Measurements from ENCODE around the gene OR10A6.

OR10A6 gene

DNA sequence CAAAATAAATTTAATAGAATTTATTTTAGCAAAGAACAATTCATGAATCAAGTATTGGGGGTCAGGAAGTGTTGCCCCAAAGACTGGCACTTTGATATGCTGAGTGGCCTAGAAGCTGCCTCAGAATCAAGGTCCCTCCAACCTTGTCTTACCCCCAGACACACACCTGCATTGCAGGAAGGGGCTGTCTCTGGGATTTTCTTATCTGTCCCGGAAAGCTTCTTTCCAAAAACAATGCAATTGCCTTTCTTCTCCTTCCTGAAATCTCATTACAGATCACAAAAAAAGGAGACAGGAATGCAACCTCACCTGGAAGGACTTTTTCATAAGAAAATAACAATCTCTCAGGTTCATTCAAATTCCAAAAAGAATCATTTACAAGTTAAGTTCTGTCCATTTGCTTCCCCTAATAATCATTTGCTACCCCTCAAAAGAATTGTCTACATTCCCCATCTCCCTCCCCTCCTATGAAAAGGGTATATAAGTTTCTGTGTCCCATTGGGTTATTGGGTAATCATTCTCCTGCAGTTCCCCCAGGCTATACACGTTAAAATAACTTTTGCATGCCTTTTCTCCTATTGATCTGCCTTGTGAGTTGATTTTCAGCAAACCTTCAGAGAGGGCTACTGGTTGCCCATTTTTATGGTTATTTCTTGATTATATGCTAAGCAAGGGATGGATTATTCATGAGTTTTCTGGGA lies 21.3 kb downstream of the OR10A6 start:
- no peak for DNase-seq

DNA sequence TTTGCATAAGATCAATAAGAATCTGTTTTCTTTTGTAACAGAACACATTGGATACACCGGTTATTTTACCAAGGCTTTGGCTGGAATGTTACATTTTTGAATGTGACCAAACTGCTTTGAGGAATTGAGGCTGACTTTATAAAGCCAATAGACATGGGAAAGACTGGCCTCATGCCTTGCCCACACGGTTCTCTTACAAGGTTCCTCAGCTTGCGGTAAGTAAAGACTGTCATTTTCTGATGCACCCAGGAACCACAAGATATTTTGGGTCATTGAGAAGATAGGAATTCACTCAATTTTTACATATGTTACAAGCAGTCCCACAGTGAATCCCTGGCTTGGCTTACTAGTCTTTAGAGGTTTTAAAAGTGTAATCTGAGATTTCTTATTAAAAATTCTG lies 23.9 kb downstream of the OR10A6 start:
- no peak for DNase-seq

DNA sequence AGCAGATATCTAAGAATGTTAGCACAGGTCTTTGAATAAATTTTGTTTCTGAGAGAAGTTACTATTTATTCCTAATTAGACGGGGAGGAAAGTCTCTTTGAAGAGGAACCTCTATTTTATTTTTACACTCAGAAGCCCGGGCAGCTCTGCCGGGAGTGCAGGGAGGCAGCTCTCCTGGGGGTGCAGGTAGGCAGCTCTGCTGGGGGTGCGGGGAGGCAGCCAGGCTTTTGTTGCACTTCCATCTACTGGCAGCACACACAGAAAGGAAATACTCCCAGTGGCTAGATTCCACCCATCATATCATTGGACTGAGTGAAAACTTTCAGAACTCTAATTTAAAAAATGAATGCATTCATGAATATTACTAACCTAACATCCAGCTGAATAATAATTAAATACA lies 24.6 kb downstream of the OR10A6 start:
- no peak for DNase-seq

DNA sequence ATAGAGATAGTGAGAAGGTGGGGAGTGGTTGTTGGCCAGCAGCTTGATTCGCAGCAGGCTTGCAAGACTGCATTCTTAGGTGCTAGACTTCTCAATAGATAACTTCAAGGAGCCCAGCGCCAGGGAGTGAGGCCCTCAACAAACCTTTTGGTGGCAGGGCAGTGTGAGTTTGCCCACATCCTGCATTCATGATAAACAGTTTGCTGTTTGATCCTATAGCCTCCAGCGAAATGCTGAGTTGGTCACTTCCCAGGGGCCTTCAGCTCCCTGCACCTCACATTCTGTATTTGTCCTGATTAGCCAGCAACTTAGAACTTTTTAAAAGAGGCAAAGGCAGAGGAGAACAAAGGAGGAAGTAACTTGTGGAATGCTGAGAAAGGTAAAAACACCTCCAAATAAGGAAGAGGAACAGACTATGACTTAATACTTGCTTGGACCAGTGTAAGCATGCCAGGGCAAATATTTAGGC lies 25.1 kb downstream of the OR10A6 start:
- DNase-seq = no peak

DNA sequence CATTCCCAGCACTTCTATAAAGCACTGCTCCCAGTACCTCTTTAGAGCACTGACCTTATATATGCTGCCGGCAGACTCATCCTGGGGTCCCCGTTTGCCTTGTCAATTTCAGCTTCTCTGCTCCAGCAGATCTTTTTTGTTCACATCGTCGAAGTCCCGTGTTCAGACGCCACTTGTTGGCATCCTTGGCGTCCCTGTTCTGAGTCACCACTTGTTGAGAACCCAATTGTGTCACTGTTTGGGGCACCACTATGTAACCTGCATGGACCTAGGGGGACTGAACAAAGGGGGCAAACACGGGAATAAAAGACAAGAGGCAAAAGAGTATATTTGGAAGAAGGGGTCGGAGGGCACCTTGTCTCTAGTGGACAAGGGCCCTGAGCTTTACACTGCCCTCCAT lies 25.5 kb downstream of the OR10A6 start:
- DNase-seq = no peak

DNA sequence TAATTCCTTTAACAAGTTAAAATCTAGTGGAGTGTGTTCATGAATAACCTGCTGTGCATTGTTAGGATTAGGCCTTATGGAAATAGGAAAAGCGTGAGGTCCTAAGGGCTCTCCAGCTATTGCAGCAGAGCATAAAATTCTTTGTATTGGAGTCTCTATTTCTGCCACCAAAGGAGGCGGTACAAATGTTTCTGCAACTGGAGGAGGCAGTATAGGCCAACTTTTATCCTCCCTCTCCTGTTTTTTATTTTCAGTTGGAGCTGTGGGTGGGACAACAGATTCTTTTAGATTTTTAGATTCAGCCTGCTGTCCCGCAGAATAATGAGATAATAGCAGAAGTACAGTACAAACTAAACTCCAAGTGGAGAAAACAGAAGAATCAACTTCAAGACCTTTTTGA lies 26.2 kb downstream of the OR10A6 start:
- DNase-seq = no peak

DNA sequence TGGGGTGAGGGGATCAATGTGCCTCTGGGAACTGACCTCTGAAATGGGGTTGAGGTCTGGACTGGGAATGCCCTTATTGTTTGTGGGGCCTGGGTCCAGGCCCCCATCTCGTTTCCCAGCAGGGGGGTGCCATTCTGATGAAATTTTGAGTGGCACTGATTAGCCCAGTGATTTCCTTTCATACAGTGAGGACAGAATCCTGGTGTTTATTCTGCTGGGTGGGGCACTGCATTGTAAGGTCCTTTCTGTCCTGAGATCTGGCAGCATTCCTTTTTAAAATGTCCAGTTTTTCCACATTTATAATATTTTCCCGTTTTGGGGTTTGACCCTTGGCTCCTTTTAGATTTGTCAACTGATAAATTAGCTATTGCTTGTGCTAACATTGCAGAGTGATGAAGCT lies 27.1 kb downstream of the OR10A6 start:
- no peak for DNase-seq

DNA sequence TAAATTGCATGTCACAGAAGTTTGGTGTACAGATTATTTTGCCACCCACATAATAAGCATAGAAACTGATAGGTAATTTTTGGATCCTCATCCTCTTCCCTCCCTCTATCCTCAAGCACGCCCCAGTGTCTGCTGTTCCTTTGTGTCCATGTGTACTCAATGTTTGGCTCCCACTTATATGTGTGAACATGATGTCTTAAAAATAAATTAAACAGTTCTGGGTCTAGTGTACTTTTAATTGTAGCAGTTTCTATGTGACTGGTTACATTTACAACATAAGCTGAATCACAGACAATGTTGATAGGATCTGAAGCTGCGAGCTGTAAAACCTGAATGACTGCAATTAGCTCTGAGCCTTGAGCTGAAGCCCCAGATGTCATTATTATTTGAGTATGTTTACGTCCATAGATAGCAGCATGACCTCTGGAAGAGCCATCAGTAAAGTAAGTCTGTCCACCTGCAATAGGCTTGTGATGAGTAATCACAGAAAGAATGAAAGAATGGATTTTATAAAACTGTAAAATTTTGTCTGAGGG lies 29.7 kb downstream of the OR10A6 start:
- DNase-seq = no peak

DNA sequence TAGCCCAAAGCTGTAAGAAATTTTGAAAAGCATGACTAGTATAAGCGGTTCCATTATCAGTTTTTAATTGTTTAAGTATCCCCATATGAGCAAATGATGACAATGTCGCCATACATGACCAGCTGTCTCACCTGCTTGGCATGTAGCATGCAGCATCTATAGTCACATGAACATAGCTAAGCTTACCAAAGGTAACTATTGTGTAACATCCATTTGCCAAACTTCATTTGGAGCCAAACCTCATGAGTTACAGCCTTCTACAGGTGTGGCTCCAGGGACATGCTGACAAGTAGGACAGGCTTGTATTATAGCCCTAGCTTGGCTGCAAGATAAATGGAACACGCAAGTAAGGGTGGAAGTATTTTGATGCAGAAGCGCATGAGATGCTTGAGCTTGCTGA lies 30.4 kb downstream of the OR10A6 start:
- DNase-seq = no peak

DNA sequence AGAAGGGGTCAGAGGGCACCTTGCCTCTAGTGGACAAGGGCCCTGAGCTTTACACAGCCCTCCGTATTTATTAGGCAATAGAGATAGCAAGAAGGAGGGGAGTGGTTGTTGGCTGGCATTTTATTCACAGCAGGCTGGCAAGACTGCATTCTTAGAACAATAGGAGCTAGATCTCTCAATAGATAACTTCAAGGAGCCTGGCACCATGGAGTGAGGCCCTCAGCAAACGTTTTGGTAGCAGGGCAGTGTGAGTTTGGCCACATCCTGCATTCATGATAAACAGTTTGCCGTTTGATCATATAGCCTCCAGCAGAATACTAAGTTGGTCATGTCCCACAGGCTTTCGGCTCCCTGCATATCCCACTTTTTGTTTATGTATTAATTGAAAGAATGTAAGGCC lies 31.6 kb downstream of the OR10A6 start:
- DNase-seq = no peak

DNA sequence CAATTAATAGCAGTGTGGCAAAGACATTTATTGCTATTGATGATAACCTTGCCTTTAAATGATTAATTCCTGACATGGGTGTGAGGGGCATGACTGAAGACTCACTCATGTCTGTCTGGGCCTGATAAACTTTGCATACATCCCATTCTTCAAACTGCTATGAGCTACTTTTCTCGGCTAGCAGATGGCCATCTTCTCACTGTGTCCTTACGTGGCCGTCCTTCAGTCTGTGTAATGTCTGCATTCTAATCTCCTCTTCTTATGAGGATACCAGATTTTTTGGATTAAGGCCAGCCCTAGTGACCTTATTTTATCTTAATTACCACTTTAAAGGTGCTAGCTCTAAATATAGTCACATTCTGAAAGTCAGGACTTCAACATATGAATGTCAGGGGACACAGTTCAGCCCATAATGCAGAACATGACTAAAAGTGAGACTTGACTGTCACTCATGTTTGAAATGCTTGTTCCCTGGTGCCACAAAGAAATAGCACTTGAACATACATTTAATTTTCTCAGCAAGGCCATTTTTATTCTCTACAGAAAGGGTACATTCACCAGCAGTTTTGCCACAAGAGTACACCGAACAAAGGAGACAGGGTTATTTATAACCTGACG lies 32.3 kb downstream of the OR10A6 start:
- DNase-seq = no peak

DNA sequence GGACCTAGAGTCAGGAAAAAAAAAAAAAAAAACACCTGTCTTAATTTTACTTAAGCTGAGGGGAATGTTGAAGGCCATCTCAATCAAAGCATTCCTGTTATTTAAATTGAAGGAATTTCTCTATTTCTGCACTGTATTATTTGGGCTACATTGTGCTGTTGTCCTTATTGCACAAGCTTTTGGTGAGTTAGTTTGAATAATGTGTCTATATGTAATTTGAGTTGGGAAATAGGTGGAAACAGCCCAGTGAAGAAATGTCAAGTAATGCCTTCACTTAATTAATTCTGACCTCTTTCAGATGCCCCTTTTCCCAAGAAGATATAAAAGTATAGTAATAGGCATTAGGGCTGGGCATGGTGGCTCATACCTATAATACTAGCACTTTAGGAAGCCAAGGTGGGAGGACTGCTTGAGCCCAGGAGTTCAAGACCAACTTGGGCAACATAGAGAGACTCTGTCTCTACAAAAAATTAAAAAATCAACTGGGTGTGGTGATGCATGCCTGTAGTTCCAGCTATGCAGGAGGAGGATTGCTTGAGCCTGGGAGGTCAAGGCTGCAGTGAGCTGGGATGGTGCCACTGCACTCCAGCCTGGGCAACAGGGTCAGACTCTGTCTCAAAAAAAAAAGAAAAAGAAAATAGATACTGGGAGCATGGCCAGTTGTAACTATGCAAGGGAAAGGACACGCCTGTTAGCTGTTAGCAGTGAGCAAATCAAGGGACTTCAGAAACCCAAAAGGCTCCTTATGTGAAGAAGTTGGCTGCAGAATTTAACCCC lies 34.9 kb downstream of the OR10A6 start:
- DNase-seq = no peak

DNA sequence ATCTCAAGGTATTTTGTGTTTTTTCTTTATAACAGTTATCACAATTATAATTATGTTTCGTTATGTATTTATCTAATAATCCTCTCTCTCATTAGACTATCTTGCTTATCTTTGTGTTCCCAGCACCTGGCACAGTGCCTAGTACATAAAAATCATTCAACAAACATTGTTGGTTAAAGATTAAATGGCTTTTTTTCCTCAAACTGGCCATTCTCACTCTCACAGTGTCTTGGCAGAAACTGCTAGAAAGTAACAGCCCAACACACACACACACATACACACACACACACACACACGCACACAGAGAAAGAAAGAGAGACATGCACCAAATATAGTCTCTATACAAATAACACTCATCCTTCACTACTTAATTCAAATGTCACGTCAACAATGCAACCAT lies 36.8 kb downstream of the OR10A6 start:
- no peak for DNase-seq

DNA sequence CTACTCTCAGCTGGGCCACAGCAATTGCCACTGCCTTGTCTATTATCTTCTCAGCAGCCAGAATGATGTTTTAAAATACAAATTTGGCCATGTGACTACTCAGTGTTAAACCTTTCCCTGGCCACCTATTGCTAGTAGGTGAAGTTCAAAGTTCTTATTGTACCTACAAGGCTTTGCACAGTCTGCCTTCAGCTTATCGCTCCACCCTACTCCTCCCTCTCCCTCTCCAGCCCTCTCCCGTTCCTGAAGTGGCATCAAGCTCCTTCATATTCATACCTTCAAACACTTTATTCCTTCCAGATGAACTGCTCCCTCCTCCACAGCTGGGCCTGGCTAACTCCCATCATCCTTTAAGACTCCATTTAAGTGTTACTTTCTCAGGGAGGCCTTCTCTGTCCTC lies 37.3 kb downstream of the OR10A6 start:
- DNase-seq = no peak

DNA sequence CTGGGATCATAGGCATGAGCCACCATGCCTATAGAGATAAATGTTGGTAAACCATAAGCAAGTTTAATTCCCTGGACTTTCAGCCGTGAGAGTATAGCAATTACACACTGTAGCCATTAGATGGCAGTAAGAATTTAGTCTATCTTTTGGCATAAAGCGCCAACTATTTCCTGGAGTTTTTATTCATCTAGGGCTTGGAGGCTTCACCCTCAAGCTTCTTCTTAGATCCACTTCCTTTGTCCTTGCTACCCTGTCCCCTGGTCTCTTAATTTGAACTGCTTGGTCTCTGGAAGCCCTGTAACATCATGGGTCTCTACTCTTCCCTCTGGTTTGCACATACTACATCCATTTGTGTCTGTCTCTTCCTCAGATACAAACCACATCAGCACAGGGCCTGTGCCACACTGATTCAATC lies 38.2 kb downstream of the OR10A6 start:
- peak; percentile 15 for DNase-seq

DNA sequence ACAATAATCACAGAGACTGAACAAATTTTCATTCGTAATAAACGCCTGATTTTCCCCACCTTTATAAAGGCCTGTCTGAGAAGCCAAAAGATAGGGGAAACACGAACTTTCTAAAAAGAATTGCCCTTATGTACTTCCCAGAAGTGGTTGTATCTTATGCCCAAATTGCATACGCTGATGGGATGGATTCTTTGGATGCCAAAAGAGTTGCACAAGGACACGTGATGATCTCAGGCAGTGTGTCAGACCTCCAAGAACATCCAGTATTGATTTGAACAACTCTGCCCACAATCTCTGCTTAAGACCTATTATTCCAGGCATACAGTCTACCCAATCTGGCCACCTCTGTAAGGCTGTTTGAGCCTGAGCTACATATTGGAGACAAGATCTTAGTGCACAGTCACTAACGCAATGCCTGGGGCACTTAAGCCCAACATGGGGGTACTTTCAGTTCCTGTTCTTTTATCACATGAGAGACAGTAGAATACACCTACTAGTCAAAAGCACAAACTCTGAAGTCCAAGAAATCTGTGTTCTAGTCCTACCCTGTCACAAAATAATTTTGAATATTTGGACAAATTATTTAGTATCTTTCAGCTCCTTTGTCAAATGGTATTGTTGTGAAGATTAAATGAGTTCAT lies 38.9 kb downstream of the OR10A6 start:
- DNase-seq = peak; percentile 12

DNA sequence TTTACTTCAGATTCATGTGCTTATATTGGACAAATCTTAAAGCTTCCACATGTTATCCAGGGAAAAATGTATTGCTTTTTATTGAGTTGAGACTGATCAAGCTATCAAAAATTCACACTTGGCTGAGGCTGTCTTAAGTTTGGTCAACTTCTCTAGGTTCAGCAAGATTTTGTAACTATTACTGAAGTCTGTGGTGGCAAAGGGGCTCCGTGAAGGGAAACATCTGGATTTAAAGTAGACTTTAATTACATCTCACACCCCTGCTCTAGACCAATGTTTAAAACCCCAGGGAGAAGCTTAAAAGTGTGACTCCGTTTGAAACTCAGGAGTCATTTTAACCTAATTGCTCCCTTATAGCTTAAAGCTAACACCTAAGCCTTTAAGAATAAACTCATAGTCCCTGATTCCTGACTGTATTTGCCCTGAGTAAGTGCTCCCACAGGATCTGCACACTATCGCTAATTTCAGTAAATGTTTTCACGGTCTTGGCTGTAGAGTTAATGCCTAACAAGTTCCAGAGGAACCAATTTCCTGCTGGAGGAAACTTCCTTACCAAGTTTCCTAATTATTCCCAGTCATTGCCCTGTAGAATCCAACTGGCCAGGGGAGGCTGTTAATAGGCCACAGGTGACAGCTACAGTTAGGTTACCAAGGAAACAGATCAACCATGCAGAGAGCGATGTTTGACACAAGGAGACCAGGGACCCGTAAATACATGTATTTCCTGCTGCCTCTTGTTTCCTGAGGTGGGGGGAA lies 40.5 kb downstream of the OR10A6 start:
- no peak for DNase-seq

DNA sequence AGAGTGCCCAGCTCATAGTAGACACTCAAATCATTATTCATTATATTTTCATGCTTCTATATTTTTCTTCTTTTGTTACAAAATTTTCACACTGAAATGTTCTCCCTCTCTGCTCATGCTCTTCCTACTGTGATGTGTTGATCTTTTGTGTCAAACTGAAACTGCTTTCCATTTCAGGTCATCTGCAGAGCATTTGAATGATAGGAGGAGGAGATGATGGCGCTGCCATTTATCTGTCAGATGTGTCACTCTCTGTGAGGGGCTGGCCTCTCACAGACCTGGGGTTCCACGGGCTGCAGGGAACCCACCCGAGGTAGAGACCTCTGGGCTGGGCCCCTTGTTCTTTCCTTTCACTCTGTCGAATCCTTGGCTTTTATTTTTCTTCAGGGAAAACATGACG lies 41.1 kb downstream of the OR10A6 start:
- DNase-seq = no peak

DNA sequence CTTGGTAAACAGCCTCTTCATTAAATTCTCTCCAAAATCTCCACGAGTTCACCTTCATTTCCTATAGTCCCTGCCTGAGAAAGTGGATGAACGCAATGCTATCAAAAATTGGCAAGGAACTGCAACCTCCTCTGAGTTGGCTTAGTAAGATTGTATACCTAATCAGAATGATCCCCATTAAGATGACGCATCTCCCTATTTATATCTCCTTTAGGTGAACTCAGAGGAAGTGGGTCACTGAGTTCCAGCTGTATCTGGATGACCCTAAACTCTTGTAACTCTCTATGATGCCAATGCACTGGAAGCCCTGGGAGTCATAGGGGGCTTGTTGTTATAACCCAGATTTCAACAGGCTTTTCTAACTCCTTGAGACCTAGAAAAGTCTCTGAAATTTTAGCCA lies 48.2 kb downstream of the OR10A6 start:
- DNase-seq = no peak

Data from SIG-M5 (cell line).